ENCODE results near the gene TMC3.
A peak's percentile ranks its signal among the peaks of the same experiment; 100 is the strongest.

Gene TMC3

GRCh38 chr15:81293728-81294515, 80.1 kb downstream of the TMC3 start:
- H3K79me2 ChIP-seq (ENCODE audit: insufficient read depth, low read length), result peaks cover 11% of the 10 kb centered on the region
- no peak for TF ChIP-seq CTCF (IDR thresholded peaks at IDR 0.05; ENCODE audit: low read length)
- no peak for TF ChIP-seq EZH2 (IDR thresholded peaks at IDR 0.05; ENCODE audit: borderline replicate concordance, low read length)
- no peaks in the 10 kb centered on the region for H4K20me1 ChIP-seq (ENCODE audit: insufficient read depth, low read length)
- H3K27ac ChIP-seq (ENCODE audit: low read depth, low read length, poor library complexity, severe bottlenecking), result peak overlapping the region; percentile 96
- H3K4me2 ChIP-seq (ENCODE audit: low read length), result peak overlapping the region; percentile 89
- H3K4me1 ChIP-seq (ENCODE audit: insufficient read depth, low read length, severe bottlenecking), result peaks cover 78% of the 10 kb centered on the region
- no peaks in the 10 kb centered on the region for H3K9me2 ChIP-seq (ENCODE audit: low read depth, low read length)
- H3K9me3 ChIP-seq (ENCODE audit: low read length), result no peaks in the 10 kb centered on the region
- no peaks in the 10 kb centered on the region for H3K27me3 ChIP-seq (ENCODE audit: insufficient read depth, low read length)
- no peak overlapping the region for H2AFZ ChIP-seq (ENCODE audit: low read length)
- peak overlapping the region; percentile 77 for H3K9ac ChIP-seq (ENCODE audit: low read length)
- H3K4me3 ChIP-seq (ENCODE audit: low read depth, low read length, poor library complexity, severe bottlenecking), result peak overlapping the region; percentile 39
- H3F3A ChIP-seq (ENCODE audit: insufficient read depth, low read length), result no peaks in the 10 kb centered on the region
- H3K36me3 ChIP-seq (ENCODE audit: insufficient read depth, low read length), result peaks cover 1% of the 10 kb centered on the region; the same call in 1 of the 2 replicates

GRCh38 chr15:81292523-81293001, 81.5 kb downstream of the TMC3 start:
- TF ChIP-seq CTCF (IDR thresholded peaks at IDR 0.05; ENCODE audit: low read length), result no peak
- TF ChIP-seq EZH2 (IDR thresholded peaks at IDR 0.05; ENCODE audit: borderline replicate concordance, low read length), result no peak
- Histone ChIP-seq H3K27ac (ENCODE audit: low read depth, low read length, poor library complexity, severe bottlenecking) (peak overlapping the region; percentile 96), H3K9me3 (ENCODE audit: low read length) (no peaks in the 10 kb centered on the region), H3F3A (ENCODE audit: insufficient read depth, low read length) (no peaks in the 10 kb centered on the region), H3K36me3 (ENCODE audit: insufficient read depth, low read length) (no peaks in the 10 kb centered on the region), H3K4me3 (ENCODE audit: low read depth, low read length, poor library complexity, severe bottlenecking) (peak overlapping the region; percentile 39), H4K20me1 (ENCODE audit: insufficient read depth, low read length) (no peaks in the 10 kb centered on the region), H3K27me3 (ENCODE audit: insufficient read depth, low read length) (no peaks in the 10 kb centered on the region), H3K4me2 (ENCODE audit: low read length) (peak overlapping the region; percentile 89), H3K9me2 (ENCODE audit: low read depth, low read length) (no peaks in the 10 kb centered on the region), H3K9ac (ENCODE audit: low read length) (peak overlapping the region; percentile 63), H2AFZ (ENCODE audit: low read length) (no peak overlapping the region), H3K4me1 (ENCODE audit: insufficient read depth, low read length, severe bottlenecking) (peaks cover 65% of the 10 kb centered on the region), H3K79me2 (ENCODE audit: insufficient read depth, low read length) (peaks cover 7% of the 10 kb centered on the region)

- Histone ChIP-seq H3K27ac (ENCODE audit: low read depth, low read length, poor library complexity, severe bottlenecking) (peak overlapping the region; percentile 96), H3K4me3 (ENCODE audit: low read depth, low read length, poor library complexity, severe bottlenecking) (peak overlapping the region; percentile 39), H3K9me3 (ENCODE audit: low read length) (no peaks in the 10 kb centered on the region), H3K9ac (ENCODE audit: low read length) (peak overlapping the region; percentile 63; the same call in 1 of the 2 replicates), H3K36me3 (ENCODE audit: insufficient read depth, low read length) (no peaks in the 10 kb centered on the region), H3K9me2 (ENCODE audit: low read depth, low read length) (no peaks in the 10 kb centered on the region), H2AFZ (ENCODE audit: low read length) (no peak overlapping the region), H3K4me2 (ENCODE audit: low read length) (peak overlapping the region; percentile 89), H3K27me3 (ENCODE audit: insufficient read depth, low read length) (no peaks in the 10 kb centered on the region), H4K20me1 (ENCODE audit: insufficient read depth, low read length) (no peaks in the 10 kb centered on the region), H3K79me2 (ENCODE audit: insufficient read depth, low read length) (peaks cover 2% of the 10 kb centered on the region), H3K4me1 (ENCODE audit: insufficient read depth, low read length, severe bottlenecking) (peaks cover 60% of the 10 kb centered on the region), H3F3A (ENCODE audit: insufficient read depth, low read length) (no peaks in the 10 kb centered on the region)
- TF ChIP-seq CTCF (IDR thresholded peaks at IDR 0.05; ENCODE audit: low read length) (no peak), EZH2 (IDR thresholded peaks at IDR 0.05; ENCODE audit: borderline replicate concordance, low read length) (no peak)
These were observed 82.0 kb downstream of the TMC3 start for GRCh38 chr15:81291916-81292522.
